Measurements from ENCODE around the gene LARP4B. TPM values are rescaled to one million over a fixed set of nuclear protein-coding genes. Genes with fewer than 3 reads are reported as not detected.

Gene LARP4B
- polyA plus RNA-seq, 1 of the 3 experiments (the other 2 are of a cell fraction) = 23.3 TPM

GRCh38 chr10:786633-787474 lies 144.7 kb downstream of the LARP4B start (continued):
- TF ChIP-seq MXI1 (IDR thresholded peaks at IDR 0.05; ENCODE audit: low read depth, low read length) (no peak), RCOR1 (IDR thresholded peaks at IDR 0.05; ENCODE audit: low read length) (no peak)

GRCh38 chr10:785861-786214 lies 145.7 kb downstream of the LARP4B start:
- H3K4me2 ChIP-seq = no peak overlapping the region
- no peak overlapping the region for H2AFZ ChIP-seq (ENCODE audit: low read depth)
- ChIA-PET CTCF (interaction anchor here (1.0 to 2.9 kb wide), 3 partner anchors 269 to 710 kb away, joined by 3 to 31 read pairs (median 4); no protein-coding TSS in a partner anchor), POLR2A (no interaction called here)
- H3K36me3 ChIP-seq (replicated peaks in 1 of 2; ENCODE audit: control insufficient read depth in 1 of 2, insufficient read depth in 2 of 2, low read length in 1 of 2) = no peaks in the 10 kb centered on the region
- TF ChIP-seq, protein P1, sequence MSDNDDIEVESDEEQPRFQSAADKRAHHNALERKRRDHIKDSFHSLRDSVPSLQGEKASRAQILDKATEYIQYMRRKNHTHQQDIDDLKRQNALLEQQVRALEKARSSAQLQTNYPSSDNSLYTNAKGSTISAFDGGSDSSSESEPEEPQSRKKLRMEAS (IDR thresholded peaks at IDR 0.05; ENCODE audit: low read depth) = no peak
- no peak for TF ChIP-seq YY1 (IDR thresholded peaks at IDR 0.05; ENCODE audit: low read depth)
- TF ChIP-seq GATA2 (CRISPR knock-in tag; IDR thresholded peaks at IDR 0.05) = no peak
- TF ChIP-seq FOSL2 (IDR thresholded peaks at IDR 0.05; ENCODE audit: borderline replicate concordance, low read depth) = no peak
- TF ChIP-seq FOXJ3 (CRISPR knock-in tag; IDR thresholded peaks at IDR 0.05) = no peak
- TF ChIP-seq POLR2AphosphoS5 (IDR thresholded peaks at IDR 0.05; ENCODE audit: low read depth, low read length) = no peak
- TF ChIP-seq EP300 (IDR thresholded peaks at IDR 0.05; ENCODE audit: borderline replicate concordance in 1 of 2, low read depth in 1 of 2, low read length in 1 of 2) = no peak
- no peak for TF ChIP-seq TEAD4 (IDR thresholded peaks at IDR 0.05; ENCODE audit: borderline replicate concordance, insufficient read depth)
- no peak for TF ChIP-seq FOXM1 (IDR thresholded peaks at IDR 0.05; ENCODE audit: low read depth)
- no peak for TF ChIP-seq GABPA (IDR thresholded peaks at IDR 0.05; ENCODE audit: low read depth)
- TF ChIP-seq CHD2 (IDR thresholded peaks at IDR 0.05; ENCODE audit: low read length, partially characterized antibody) = no peak
- TF ChIP-seq, protein P2, sequence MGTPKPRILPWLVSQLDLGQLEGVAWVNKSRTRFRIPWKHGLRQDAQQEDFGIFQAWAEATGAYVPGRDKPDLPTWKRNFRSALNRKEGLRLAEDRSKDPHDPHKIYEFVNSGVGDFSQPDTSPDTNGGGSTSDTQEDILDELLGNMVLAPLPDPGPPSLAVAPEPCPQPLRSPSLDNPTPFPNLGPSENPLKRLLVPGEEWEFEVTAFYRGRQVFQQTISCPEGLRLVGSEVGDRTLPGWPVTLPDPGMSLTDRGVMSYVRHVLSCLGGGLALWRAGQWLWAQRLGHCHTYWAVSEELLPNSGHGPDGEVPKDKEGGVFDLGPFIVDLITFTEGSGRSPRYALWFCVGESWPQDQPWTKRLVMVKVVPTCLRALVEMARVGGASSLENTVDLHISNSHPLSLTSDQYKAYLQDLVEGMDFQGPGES (IDR thresholded peaks at IDR 0.05; ENCODE audit: low read depth, low read length) = no peak
- no peak for TF ChIP-seq RFX5 (IDR thresholded peaks at IDR 0.05; ENCODE audit: low read length)
- TF ChIP-seq, protein P3, sequence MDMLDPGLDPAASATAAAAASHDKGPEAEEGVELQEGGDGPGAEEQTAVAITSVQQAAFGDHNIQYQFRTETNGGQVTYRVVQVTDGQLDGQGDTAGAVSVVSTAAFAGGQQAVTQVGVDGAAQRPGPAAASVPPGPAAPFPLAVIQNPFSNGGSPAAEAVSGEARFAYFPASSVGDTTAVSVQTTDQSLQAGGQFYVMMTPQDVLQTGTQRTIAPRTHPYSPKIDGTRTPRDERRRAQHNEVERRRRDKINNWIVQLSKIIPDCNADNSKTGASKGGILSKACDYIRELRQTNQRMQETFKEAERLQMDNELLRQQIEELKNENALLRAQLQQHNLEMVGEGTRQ (IDR thresholded peaks at IDR 0.05; ENCODE audit: borderline replicate concordance, low read depth, low read length) = no peak
- TF ChIP-seq MXI1 (IDR thresholded peaks at IDR 0.05; ENCODE audit: low read depth, low read length) = no peak
- no peak for TF ChIP-seq SIN3A (IDR thresholded peaks at IDR 0.05; ENCODE audit: borderline replicate concordance, low read depth, low read length)
- no peak for TF ChIP-seq NRF1 (IDR thresholded peaks at IDR 0.05; ENCODE audit: low read depth, low read length)
- no peak for TF ChIP-seq NFIC (IDR thresholded peaks at IDR 0.05; ENCODE audit: borderline replicate concordance)
- TF ChIP-seq ZBTB33 (IDR thresholded peaks at IDR 0.05; ENCODE audit: borderline replicate concordance, low read depth) = no peak
- no peak for TF ChIP-seq ELF1 (IDR thresholded peaks at IDR 0.05)
- H3K4me3 ChIP-seq (ENCODE audit: low read depth in 2 of 2, low read length in 1 of 2) = no peak overlapping the region
- WGBS (ENCODE audit: low lambda C conversion rate) = 98% methylated on average over 15 of the region's 15 CpGs
- H3K27ac ChIP-seq (ENCODE audit: low read depth in 2 of 2, low read length in 1 of 2) = no peak overlapping the region
- H4K20me1 ChIP-seq (ENCODE audit: insufficient read depth) = no peaks in the 10 kb centered on the region
- H3F3A ChIP-seq (replicated peaks; ENCODE audit: insufficient read depth) = no peaks in the 10 kb centered on the region
- H3K9me2 ChIP-seq = no peaks in the 10 kb centered on the region
- H3K4me1 ChIP-seq (ENCODE audit: control insufficient read depth in 1 of 2, insufficient read depth in 2 of 2, low read depth in 1 of 2, low read length in 1 of 2) = peaks cover 0 to 11% of the 10 kb centered on the region in 2 experiments; a peak in 1 of 4 replicates
- H3K27me3 ChIP-seq (ENCODE audit: insufficient read depth) = no peaks in the 10 kb centered on the region
- no peaks in the 10 kb centered on the region for H3K9me3 ChIP-seq
- H3K9ac ChIP-seq = no peak overlapping the region
- DNase-seq = peak; percentile 32
- H3K79me2 ChIP-seq (ENCODE audit: insufficient read depth) = no peaks in the 10 kb centered on the region
